Activated naive CD8-positive, alpha-beta T cell treated with anti-CD3 and anti-CD28 coated beads, Interleukin-2, amount 50 U/mL, for 16 hours (primary cell): ENCODE data around the gene ADAM12.

Experiments
- DNase-seq: peaks from one replicate; pipeline ENCODE4 v3.0.0-alpha.2; 2020; ENCODE audit warnings: low read depth, low spot score

Gene ADAM12

DNA sequence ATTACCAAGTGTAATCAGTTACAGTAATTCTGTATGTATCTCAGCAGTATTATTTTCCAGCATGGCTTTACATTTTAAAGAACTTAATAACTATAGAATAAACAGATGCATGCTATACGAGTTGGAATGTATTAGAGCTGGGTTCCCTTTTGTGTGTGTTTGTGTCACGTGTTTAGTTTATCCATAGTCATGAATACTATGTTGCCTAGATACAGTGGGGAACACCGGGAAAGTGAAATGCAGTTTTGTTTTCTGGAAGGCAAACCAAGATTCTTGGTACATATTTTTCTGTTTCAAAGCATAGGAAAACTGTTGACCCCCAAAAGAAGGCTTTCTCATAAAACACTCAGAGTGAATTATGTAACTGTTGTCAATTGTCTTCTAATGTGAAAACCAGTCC is 372.9 kb downstream of the ADAM12 start:
- no peak for DNase-seq

DNA sequence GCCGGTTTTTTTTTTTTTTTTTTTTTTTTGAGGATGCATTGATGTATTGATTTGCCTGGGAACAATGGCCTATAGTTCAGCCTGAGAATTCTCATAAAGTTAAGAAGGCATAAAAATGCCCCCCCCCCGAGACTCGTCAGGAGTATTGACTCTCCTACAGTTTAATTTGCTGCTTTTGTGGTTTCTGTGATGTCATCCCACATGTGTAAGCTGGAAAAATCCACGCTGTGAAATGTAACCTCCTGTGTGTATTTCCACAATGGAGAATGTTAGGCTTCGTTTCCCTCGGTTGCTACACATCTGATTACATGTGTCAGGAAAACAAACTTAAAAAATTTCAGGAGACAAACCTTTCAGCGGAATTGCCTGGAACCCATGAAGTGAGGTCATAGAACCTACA is 374.0 kb downstream of the ADAM12 start:
- no peak for DNase-seq

DNA sequence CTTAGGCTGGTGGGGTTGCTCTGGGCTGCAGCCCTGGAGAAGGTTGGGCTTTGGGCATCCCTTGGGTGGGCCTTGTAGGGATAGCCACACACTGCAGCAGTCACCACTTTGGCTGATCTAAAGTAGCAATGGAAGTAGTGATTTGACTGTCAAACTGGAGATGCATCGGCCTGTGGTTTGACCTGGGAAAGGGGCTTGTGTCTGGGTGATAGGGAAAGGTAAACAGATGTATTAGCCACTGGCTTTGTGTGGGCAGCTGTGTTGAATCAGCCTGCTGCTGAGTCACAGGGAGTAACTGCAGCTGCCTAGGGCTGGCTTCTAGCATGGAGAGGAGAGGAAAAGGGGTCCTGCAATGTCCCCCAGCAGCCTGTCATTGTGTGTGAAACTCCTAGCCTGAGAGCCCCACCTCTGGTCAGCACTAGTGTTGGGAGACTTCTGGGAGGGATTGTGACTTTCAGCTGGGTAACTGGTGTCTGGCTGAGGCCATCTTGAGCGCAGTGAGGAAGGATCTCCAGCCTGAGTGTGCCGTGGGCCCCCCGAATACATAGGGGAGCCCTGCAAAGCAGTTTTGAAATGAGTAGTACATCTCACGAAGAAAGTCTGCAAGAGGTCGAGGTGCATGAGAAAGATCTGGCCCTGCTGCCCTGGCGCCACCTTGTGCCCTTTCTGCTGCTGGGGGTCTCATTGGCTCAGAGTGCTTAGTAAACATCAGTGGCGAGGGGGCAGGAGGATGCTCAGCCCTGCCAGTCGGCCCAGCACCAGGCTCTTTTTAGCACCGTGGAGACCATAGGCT is 374.6 kb downstream of the ADAM12 start:
- no peak for DNase-seq

DNA sequence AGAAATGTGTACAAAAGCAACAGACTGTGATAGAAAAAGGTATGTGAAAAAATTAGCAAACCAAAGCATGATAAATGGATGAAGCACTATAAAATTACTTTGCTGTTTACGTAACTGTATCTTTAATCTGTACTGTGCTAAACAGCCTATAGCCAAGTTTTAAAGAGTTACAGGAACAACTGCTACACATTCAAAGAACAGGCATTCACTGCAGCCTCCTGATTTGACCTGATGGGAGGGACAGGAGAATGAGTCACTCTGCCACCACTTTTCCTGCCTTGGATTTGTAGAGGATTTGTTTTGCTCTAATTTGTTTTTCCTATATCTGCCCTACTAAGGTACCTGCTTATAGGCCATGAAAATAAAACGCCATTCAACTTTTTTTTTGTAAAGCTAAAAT is 375.8 kb downstream of the ADAM12 start:
- DNase-seq = no peak

DNA sequence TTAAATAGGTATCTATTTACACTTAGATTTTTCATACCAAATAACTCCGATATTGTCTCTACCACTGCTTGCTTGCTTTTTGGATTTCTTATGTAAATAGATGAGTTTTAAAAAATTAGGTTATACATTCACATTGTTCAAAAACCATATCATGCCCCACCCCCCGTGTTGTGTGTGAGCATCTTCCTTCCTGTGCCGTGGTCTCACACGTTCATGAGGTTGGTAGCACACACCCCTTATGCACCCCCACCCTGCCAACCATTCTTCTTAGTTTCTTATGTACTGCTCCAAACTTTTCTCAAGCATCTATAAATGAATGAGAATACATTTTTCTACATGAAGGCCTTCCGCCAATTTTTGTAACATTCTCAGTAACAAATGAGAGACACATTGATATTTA is 376.3 kb downstream of the ADAM12 start:
- no peak for DNase-seq

DNA sequence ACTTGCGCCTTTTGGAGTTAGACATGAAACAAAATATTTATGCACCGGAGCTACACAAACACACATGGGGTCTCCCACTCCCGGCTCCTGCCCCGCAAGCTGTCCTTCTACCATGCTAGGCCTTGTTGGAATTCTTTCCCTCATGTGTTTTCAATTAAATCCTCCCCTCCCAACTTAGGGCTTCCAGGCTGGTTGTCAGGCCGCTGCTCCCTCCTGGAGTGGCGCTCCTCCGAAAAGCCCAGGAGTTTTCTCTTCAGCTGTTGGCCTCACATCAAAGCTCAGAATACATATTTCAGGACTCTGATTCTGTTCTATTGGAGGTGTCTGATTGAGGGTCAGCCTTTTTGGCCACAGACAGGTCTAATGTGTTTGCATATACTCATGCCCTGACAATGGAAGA is 378.6 kb downstream of the ADAM12 start:
- DNase-seq = no peak

DNA sequence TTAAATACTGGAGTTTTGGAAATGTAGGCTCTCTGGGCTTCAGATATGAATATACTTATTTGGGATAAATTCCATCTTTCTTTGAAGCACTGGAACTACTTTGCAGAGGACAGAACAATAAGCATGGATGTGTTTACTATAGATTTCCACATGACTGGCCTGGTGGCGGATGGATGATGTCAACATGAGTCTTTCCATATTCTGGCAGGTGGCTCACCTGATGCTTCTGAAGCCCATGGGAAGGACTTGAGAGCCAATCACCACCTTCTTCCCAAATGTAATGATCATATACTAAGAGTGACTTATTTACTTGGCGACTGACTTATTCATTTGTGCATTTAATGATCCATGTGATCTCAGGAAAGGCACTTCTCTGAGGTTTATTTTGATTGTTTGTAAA is 381.4 kb downstream of the ADAM12 start:
- no peak for DNase-seq

DNA sequence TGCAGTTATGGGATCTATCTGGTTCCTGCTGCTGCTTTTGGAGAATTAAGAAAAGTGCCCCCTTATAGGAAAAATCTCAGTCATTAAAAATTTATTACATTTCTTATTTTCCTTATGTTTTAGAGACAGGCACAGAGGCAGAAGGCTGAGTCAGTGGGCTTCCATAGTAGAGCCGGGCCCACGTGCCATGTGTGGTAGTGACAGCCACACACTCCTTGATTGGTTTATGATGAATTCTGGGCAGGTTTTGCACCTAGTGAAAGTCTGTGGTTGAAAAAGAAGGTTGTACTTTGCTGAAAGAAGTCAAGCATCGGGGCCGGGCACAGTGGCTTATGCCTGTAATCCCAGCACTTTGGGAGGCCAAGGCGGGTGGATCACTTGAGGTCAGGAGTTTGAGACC is 382.0 kb downstream of the ADAM12 start:
- DNase-seq = no peak

DNA sequence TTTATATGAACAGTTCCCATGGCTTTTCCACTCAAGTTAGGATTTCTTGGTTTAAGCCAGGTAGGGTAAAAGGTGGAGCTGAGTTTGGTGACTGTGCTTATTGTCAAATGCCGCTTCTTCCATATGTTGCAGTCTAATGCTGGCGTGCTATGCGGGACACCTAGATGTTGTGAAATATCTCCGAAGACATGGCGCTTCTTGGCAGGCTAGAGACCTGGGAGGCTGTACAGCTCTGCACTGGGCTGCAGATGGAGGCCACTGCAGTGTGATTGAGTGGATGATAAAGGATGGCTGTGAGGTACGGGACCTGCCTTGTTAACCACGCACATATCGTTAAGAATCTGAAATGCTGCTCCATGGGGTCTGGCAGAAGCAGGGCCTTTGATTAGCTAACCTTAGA is 383.5 kb downstream of the ADAM12 start:
- no peak for DNase-seq

DNA sequence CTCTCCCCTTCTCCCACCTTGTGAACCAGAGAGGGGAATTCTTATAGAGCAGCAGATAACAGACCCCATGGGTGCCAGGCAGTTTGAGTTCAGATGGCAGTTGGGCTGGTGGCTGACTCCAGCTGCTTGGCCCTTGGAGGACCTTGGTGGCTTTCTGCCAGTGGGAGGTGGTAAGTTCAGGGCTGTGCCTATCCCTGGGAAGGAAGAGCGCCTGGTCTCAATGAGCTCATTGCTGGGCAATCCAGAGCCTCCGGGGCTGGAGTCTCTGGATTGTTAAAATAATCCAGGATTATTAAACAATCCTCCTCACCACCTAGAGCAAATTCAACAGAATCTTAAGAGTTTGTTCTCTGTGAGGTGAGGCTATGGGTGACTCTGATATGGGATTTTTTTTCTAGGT is 386.7 kb downstream of the ADAM12 start:
- no peak for DNase-seq

DNA sequence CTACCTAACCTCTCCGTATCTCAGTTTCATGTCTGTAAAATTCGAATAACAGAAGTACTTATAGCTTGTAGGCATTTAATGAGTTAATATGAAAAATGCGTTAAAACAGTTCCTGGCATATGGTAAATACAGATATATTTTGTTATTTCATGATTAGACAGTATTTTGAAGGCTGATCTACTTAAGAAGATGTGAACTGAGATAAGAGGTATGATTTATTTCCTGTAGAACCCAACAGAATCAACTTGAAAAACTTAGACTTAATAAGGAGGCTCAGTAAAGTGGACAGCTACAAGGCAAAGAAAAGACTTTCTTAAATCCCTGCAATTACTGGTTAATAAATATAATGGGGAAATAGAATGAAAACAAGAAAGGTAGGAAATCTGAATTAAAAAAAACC is 388.6 kb downstream of the ADAM12 start:
- DNase-seq = no peak

DNA sequence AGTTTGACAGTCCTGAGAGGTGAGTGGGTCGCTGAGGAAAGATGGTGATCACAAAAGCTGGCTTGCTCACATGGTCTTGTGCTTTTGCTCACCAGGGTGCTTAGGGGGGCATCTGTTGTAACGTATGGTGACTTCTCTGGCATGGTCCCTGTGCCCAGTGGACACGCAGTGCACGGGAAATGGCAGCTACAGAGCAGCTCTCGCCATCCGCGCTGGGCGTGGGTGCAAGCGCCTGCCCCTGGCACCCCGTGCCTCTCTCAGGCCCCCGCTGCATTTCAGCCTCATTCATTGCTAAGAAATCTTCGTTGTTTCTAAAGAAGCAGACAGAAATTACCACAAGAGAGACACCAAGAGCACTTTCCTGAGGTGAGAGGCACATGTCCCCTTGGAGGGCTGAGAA is 390.7 kb downstream of the ADAM12 start:
- no peak for DNase-seq

DNA sequence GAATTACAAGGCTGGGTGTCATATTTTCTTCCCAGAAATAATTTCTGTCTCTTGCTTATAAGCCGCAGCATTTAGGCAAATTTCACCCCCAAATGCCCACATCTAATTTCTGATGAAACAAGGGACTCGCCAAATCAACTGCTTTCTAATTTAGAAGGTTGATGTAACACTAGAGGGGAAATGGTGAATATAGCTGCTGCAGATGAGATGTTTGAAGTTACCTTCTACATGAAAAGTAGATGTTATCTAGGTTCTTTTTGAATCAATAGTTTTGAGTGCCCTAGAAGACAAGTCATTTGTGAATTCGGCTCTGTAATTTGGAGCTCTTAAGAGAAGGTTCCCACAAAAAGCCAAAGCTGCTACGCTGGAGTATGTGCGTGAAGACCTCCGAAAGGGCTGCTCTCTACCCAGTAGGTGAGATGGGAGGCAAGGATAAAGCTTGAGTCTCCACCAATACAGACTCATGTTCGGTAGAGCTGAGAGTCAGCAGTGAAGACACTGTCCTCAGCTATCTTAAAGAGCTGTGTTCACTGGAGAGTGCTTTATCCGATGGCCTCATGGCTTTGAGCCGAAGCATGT is 392.5 kb downstream of the ADAM12 start:
- no peak for DNase-seq

DNA sequence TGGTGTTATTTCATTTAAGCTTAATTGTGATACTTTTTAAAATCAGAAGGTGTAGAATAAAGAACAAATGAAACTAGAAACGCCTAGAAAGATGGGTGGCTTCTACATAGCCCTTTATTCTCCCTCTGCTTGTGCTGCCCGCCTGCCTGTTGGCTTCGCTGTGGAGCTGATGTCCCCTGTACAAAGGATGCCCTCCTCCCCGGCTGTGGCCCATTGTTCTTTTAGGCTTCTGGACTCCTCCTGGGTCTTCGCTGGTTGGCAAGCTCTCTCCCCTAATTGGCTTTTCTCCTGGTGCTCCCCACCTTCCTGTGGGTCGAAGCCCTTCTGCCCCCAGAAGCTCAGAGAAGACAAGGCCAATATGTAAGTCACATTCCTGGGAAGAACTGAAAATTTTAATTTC is 393.7 kb downstream of the ADAM12 start:
- DNase-seq = no peak

DNA sequence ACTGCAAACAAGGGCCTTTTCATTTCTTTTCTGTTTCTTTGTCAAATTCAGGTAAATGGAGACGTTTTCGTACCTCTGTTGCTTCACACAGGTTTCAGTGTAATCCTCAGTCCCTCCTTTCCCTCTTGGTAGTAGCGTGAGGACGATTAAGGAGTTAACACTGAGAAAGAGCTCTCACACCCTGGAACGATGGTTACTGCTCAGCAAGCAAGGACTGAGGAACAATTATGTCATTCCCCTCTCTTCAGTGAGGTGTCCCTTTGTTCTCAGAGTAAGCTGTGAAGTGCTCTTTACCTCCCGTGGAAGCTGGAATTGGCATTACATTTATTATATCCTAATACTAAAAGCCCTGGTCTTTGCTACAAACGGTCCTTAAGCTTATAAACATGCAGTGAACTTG is 396.0 kb downstream of the ADAM12 start:
- no peak for DNase-seq

DNA sequence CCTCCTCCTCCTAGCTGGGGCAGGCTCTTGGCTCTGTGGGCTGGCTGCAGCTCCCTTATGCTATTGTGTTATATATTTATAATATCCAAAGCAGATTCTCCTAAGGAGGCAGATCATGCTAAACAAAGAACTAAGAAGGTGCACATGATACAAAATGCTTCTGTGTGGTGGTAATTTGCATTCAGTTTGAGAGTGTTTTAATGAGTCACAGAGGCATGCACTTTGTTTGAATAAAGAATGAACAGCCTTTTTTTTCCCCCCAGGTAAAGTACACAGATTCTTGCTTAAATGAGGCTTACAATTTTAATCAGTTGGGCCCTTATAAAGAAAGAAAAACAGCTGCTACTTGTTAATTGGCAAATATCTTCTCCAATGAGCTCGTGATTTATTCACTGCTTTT is 396.9 kb downstream of the ADAM12 start:
- DNase-seq = no peak

DNA sequence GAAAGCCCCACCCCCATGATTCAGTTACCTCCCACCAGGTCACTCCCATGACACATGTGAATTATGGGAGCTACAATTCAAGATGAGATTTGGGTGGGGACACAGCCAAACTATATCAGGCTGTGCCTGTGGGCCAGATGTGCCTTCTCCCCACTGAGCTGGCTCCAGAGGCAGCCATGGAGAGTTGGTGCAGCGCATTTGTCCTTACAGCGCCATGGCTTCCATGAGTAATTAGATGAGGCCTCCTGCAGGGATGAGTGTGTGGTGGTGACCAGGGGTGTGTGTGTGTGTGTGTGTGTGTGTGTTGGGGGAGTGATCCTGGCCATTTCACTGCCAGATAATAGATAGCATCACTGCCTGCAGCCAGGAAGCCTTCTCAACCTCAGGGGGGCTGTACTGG is 397.3 kb downstream of the ADAM12 start:
- no peak for DNase-seq

DNA sequence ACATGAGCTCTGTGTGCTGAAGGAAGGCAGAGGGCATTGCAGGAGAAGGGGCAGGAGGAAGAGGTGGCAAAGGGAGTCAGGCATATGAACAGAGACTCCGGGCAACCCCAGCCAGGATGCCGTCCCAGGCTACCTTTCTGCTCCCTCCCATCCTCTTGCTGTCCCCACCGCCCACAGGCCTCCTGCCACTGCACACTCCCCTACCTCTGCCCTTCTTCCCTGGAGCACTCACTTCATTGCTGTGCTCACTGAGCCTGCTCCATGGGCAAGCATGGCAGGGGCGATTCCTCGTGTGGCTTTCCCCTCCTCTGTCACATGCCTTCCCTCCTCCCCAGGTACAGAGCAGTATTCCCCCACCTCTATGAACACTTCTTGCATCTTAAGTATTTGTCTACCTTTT is 398.5 kb downstream of the ADAM12 start:
- no peak for DNase-seq

DNA sequence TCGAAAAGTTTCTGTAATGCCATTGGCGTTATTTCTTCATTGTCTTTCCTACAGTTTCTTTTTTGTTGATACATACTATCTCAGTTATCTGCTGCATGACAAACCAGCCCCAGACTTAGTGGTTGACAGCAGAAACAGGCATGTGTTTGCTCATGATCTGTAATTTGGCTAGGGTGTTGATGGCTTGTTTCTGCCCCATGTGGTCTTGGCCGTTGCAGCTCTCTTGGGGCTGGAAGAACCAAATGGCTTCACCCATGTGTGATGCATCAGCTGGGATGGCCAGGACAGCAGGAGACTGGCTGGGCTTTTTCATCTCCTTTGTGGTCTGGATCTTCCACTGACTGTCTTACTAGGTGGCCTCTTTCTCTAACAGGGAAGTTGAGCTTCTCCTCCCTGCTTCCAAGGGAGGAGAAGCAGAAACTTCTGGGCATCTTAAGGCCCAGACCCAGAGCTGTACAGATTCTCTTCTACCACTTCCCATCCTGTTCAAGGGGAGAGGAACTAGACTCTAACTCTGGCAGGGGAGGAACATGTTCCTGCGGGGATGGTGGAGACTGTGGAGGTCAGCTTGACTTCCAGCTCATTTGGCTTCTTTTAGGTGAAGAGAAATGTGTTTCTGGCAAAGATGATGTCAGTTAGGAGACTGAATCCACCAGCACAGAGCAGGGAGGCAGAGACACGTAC is 402.6 kb downstream of the ADAM12 start:
- no peak for DNase-seq

DNA sequence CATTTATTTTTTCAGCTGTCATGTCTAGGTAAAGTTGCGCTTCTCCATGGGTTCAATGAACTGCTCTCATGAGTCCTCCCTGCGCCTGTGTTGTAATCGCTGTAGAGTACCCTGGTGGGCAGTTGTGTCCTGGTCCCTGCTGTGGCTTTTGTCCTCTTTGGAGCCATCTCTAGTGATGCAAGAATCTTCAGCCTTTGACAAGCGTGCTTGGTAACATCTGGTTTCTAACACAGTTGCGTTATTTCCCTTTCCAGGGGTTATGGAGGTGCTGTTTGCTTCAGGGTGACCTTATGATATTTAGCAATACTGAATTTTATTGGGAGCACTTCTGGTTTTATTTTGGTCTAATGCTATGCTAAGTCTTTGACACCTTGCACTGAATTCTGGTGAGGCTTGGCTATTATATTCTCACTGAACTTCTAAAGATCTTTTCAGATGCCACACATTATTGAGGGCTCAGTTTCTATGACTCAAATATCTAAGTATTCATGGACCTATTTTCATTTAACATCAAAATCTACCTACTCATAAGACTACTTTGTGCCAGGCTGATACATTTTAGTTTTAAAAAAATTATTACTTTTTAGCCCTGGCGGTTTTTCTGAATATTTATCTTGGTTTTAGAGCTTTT is 403.3 kb downstream of the ADAM12 start:
- no peak for DNase-seq

DNA sequence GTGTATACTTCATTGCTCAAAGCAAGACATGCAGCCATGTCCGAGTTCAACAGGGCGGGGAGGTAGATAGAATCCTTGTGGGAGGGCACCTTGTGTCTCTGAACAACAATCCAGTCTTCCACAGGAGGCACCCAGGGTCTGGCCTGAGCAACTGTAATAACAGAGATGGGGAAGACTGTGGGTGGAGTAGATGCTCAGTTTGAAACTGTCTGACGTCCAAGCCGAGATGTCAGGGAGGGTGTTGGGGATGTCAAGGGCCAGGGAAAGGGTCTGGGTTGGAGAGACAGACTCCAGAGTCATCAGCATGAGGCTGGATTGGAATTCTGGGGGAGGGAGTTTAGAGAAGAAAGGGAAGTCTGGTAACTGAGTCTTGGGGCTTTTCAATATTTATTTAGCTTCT is 403.9 kb downstream of the ADAM12 start:
- DNase-seq = no peak

DNA sequence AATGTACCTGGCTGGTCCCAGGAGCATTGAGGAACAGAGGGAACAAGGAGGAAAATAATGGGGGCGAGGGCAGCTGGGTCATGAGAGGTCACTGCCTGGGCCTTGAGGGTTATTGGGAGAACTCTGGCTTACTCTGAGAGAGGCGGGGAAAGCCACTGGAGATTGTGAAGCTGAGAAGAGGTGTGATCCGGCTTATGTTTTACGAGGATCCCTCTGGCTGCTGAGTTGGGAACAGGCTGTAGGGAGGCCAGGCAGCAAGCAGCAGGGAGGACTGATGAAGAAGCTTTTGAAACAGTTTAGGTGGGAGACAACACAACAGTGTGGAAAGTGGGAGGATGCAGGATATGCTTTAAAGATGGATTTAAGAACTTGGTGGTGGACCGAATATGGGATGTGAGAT is 404.6 kb downstream of the ADAM12 start:
- no peak for DNase-seq

DNA sequence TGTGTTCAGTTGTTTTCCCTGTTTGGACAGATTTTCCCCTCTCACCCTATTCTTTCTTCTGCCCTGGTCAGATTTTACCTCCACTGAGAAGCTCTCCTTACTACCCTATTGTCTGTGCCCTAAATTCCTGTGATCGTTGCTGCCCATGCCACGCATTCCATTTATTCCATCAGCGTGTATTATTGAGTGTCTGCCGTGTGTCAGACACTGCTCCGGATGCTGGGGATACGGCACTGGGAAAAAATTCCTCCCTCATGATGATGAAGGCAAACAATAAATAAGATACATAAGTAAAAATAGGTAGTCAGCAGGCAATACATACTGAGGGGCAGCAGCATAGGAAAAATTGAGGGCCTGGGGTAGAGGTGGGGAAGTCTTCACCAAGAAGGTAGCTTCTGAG is 405.1 kb downstream of the ADAM12 start:
- no peak for DNase-seq
